PC-3 (cell line): ENCODE results near the gene P2RX3. TPM values are rescaled to one million over a fixed set of nuclear protein-coding genes. Genes with fewer than 3 reads are reported as not detected.

Experiments
- ATAC-seq: fragments of 200-7000 bp; cut with Tn5 transposase; 2 replicates; pipeline ENCODE4 v1.9.1; 2020; ENCODE audit warnings: mild to moderate bottlenecking, moderate library complexity
- Bru-seq: library from RNA; stranded (reverse); fragments of 400-500 nt; gene quantifications from one replicate; lab custom pipeline; 2021; lab: Mats Ljungman, UMichigan
- BruChase-seq, 2 experiments: library from RNA; stranded (reverse); fragments of 400-500 nt; gene quantifications; one replicate each; lab custom pipeline; 2021; lab: Mats Ljungman, UMichigan
- BruUV-seq: library from RNA; stranded (reverse); fragments of 400-500 nt; replicated peaks from 2 replicates; lab custom pipeline; 2021; lab: Mats Ljungman, UMichigan
- CTCF ChIA-PET: fragments of 300-600 bp; sonication (Branson Sonifier 250); formaldehyde crosslinking; loops from one replicate; lab custom pipeline; 2022; ENCODE audit warnings: antibody characterized with exemption; lab: Charles Lee
- POLR2A ChIA-PET: fragments of 300-600 bp; sonication (Branson Sonifier 250); formaldehyde crosslinking; loops from one replicate; lab custom pipeline; 2022; ENCODE audit warnings: antibody characterized with exemption; ENCODE audit not compliant: unreplicated experiment; lab: Charles Lee
- DNase-seq: peaks from one replicate; pipeline ENCODE4 v3.0.0-alpha.2; 2015
- H2AFZ ChIP-seq: fragments of 300-600 bp; sonication (generic); 2 replicates; pipeline ENCODE4 v1.6.0; 2016; ENCODE audit warnings: antibody characterized with exemption, low read length
- H3F3A ChIP-seq: fragments of 300-600 bp; sonication (generic); one replicate; pipeline ENCODE4 v1.6.0; 2017; ENCODE audit warnings: antibody characterized with exemption, low read length, control low read depth, mild to moderate bottlenecking; ENCODE audit not compliant: unreplicated experiment
- H3K27ac ChIP-seq: fragments of 300-600 bp; sonication (generic); 2 replicates; pipeline ENCODE4 v1.5.1; 2016; ENCODE audit warnings: mild to moderate bottlenecking, low read length
- H3K27me3 ChIP-seq: fragments of 300-600 bp; sonication (generic); 2 replicates; pipeline ENCODE4 v1.6.1; 2016; ENCODE audit warnings: low read length, mixed read lengths
- H3K36me3 ChIP-seq: fragments of 300-600 bp; sonication (generic); 2 replicates; pipeline ENCODE4 v1.6.1; 2016; ENCODE audit warnings: low read depth, mixed run types, low read length, mixed read lengths
- H3K4me1 ChIP-seq: fragments of 300-600 bp; sonication (generic); 2 replicates; pipeline ENCODE4 v1.5.1; 2016; ENCODE audit warnings: low read length; ENCODE audit not compliant: insufficient read depth
- H3K4me2 ChIP-seq: fragments of 300-600 bp; sonication (generic); 2 replicates; pipeline ENCODE4 v1.6.0; 2016; ENCODE audit warnings: low read length
- H3K4me3 ChIP-seq: fragments of 300-600 bp; sonication (generic); 2 replicates; pipeline ENCODE4 v1.5.1; 2016; ENCODE audit warnings: mild to moderate bottlenecking, low read length, mixed read lengths
- H3K79me2 ChIP-seq: fragments of 300-600 bp; sonication (generic); 2 replicates; pipeline ENCODE4 v1.6.1; 2017; ENCODE audit warnings: low read length, mixed read lengths
- H3K9ac ChIP-seq: fragments of 300-600 bp; sonication (generic); 2 replicates; pipeline ENCODE4 v1.6.0; 2016; ENCODE audit warnings: mild to moderate bottlenecking, low read length
- H3K9me2 ChIP-seq: fragments of 300-600 bp; sonication (generic); replicated peaks from 2 replicates; pipeline ENCODE4 v1.6.1; 2016; ENCODE audit warnings: mixed run types, low read length, mixed read lengths
- H3K9me3 ChIP-seq: fragments of 300-600 bp; sonication (generic); 2 replicates; pipeline ENCODE4 v1.6.1; 2016; ENCODE audit warnings: low read length, mixed read lengths
- H4K20me1 ChIP-seq: fragments of 300-600 bp; sonication (generic); 2 replicates; pipeline ENCODE4 v1.6.1; 2016; ENCODE audit warnings: low read length, mixed read lengths
- CTCF ChIP-seq: fragments of 300-600 bp; sonication (generic); conservative IDR thresholded peaks from 2 replicates; pipeline ENCODE4 v1.5.1; 2017; ENCODE audit warnings: antibody characterized with exemption, low read depth, mild to moderate bottlenecking, low read length
- EZH2 ChIP-seq: fragments of 300-600 bp; sonication (generic); IDR thresholded peaks from one replicate; pipeline ENCODE4 v1.6.1; 2017; ENCODE audit warnings: antibody characterized with exemption, mild to moderate bottlenecking, low read length; ENCODE audit not compliant: unreplicated experiment
- EZH2phosphoT487 ChIP-seq: fragments of 300-600 bp; sonication (generic); IDR thresholded peaks from 2 replicates; pipeline ENCODE4 v1.6.1; 2018; ENCODE audit warnings: mild to moderate bottlenecking, antibody characterized with exemption, low read length, borderline replicate concordance
- intact Hi-C: fragments of 100-400 bp; cut with micrococcal nuclease; formaldehyde crosslinking; loops from 2 replicates; pipeline ENCODE4 v1.9.0; 2023
- long read RNA-seq: library from polyadenylated mRNA; unstranded; transcript quantifications from one replicate; pipeline ENCODE4 v2.0.0, GENCODE V29; 2021; ENCODE audit not compliant: unreplicated experiment
- total RNA-seq: library from RNA; depleted of rRNA; stranded (reverse); fragments of >200 nt; gene quantifications from 2 replicates; pipeline ENCODE4 v1.2.3, GENCODE V29; 2014; rRNA removed

P2RX3 gene
- not detected in 2 replicates for total RNA-seq
- Bru-seq, nascent RNA: percentile 3 among the genes with signal in this experiment
- BruChase-seq, experiment 1, labeled RNA remaining after a 6-hour chase: percentile 5 among the genes with signal in this experiment
- BruChase-seq, experiment 2, labeled RNA remaining after a 2-hour chase: percentile 6 among the genes with signal in this experiment
- long read RNA-seq: 0 reads

- TF ChIP-seq EZH2phosphoT487 (no peak), CTCF (no peak), EZH2 (no peak)
- peaks cover 34% of the 10 kb centered on the region for H3K79me2 ChIP-seq
- H3K4me1 ChIP-seq: peaks cover 23% of the 10 kb centered on the region
- no peaks in the 10 kb centered on the region for H4K20me1 ChIP-seq
- H3K27ac ChIP-seq: no peak within 1 kb of the TSS
- H3K4me3 ChIP-seq: no peak within 1 kb of the TSS
- no peak within 1 kb of the TSS for H3K4me2 ChIP-seq
- POLR2A ChIA-PET: no interaction called here
- no peak within 1 kb of the TSS for H3K9ac ChIP-seq
- no peak for ATAC-seq
- H3K9me3 ChIP-seq: no peaks in the 10 kb centered on the region
- no peak for DNase-seq
- H3K27me3 ChIP-seq: no peaks in the 10 kb centered on the region
- CTCF ChIA-PET: no interaction called here
- H2AFZ ChIP-seq: no peak within 1 kb of the TSS
- BruUV-seq: no TSS peak
- peaks cover 9% of the 10 kb centered on the region; the same call in 1 of the 2 replicates for H3K36me3 ChIP-seq
- H3F3A ChIP-seq: no peaks in the 10 kb centered on the region
- intact Hi-C loops: no loop called here
- no peaks in the 10 kb centered on the region for H3K9me2 ChIP-seq
These were observed at the start of gene P2RX3 for GRCh38 chr11:57338142-57338541. Gene P2RX3 (plus strand): TSS chr11:57338352. CDS start chr11:57338551, 199 bp downstream.

DNA sequence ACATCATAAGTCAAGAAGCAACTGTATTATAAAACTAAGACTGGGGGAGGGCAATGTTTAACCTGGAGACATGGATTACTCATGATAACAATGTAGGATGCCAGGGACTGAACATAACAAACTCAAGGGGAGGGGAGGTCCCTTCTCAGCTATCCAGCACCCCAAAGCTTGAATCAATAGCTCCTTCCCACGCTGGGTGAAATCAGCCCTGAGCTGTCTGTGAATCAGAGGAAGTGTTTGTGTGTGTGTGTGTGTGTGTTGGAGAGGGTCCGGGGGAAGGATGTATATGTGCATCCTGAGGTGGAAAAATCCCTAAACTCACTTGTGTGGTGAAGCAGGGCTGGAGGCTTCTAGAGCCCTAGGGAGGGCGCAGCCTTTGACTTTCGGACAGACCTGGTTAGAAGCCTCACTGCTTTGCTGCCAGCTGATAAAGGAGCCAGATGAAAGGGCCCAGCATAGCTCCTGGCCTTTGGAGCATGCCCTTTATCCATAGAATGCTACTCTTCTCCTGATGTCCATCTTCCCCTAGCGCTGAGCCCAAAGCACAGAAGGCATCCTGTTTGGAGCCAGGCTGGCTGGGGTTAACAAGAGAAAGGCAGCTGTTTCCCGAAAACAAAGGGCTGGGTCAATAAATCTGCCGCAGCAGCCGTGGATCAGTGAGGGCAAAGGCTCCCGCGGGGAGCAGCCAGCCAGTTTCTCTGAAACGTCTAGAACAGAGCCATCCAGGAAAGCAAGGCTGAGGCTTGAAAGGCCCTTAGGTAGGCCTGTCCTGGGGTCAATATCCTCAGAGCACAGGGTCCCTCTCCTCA is 49.2 kb upstream of the P2RX3 start:
- BruUV-seq: no TSS peak
- H4K20me1 ChIP-seq: no peaks in the 10 kb centered on the region
- peak overlapping the region; percentile 21; the same call in 1 of the 2 replicates for H3K9ac ChIP-seq
- H3K79me2 ChIP-seq: no peaks in the 10 kb centered on the region
- ChIA-PET POLR2A (no interaction called here), CTCF (interaction anchor here (0.6 kb wide), 1 partner anchor 175 kb away, joined by 3 read pairs; no protein-coding TSS in a partner anchor)
- no peaks in the 10 kb centered on the region for H3F3A ChIP-seq
- no peaks in the 10 kb centered on the region for H3K9me3 ChIP-seq
- H3K9me2 ChIP-seq: peaks cover 3% of the 10 kb centered on the region; the same call in 1 of the 2 replicates
- no peak overlapping the region for H2AFZ ChIP-seq
- H3K4me3 ChIP-seq: no peak overlapping the region
- TF ChIP-seq EZH2phosphoT487 (no peak), EZH2 (no peak), CTCF (no peak)
- H3K36me3 ChIP-seq: no peaks in the 10 kb centered on the region
- peaks cover 32% of the 10 kb centered on the region for H3K4me1 ChIP-seq
- peak; percentile 85 for DNase-seq
- intact Hi-C loops: no loop called here
- peak overlapping the region; percentile 43 for H3K4me2 ChIP-seq
- peak overlapping the region; percentile 65 for H3K27ac ChIP-seq
- no peaks in the 10 kb centered on the region for H3K27me3 ChIP-seq
- peak; percentile 79 for ATAC-seq

- Histone ChIP-seq H3F3A (no peaks in the 10 kb centered on the region), H3K9me2 (peaks cover under 1% of the 10 kb centered on the region; the same call in 1 of the 2 replicates), H3K9ac (no peak overlapping the region), H4K20me1 (no peaks in the 10 kb centered on the region), H3K4me1 (peaks cover 41% of the 10 kb centered on the region), H3K27ac (no peak overlapping the region), H3K79me2 (no peaks in the 10 kb centered on the region), H3K4me2 (no peak overlapping the region), H3K4me3 (no peak overlapping the region), H2AFZ (no peak overlapping the region), H3K9me3 (no peaks in the 10 kb centered on the region), H3K27me3 (no peaks in the 10 kb centered on the region), H3K36me3 (no peaks in the 10 kb centered on the region)
- no peak for ATAC-seq
- ChIA-PET CTCF (no interaction called here), POLR2A (no interaction called here)
- peak; percentile 29 for DNase-seq
- TF ChIP-seq EZH2phosphoT487 (no peak), CTCF (no peak), EZH2 (no peak)
- BruUV-seq: no TSS peak
- intact Hi-C loops: no loop called here
These were observed 47.9 kb upstream of the P2RX3 start for GRCh38 chr11:57290288-57290687.
